Stomach (tissue), 4 donors: ENCODE measurements around the gene UBAP2.

Experiments
- EP300 ChIP-seq: sonication (generic); formaldehyde crosslinking; IDR thresholded peaks from one replicate; pipeline ENCODE4 v1.6.1; 2017; ENCODE audit warnings: antibody characterized with exemption
- POLR2A ChIP-seq, 4 donors: fragments of 450-650 bp; IDR thresholded peaks; one replicate each; pipeline ENCODE4 v1.6.1; 2016; ENCODE audit warnings: antibody characterized with exemption in 4 of 4, control low read depth in 2 of 4, mild to moderate bottlenecking in 1 of 4, moderate library complexity in 1 of 4
- POLR2AphosphoS5 ChIP-seq, 3 donors: sonication (generic); formaldehyde crosslinking; IDR thresholded peaks; one replicate each; pipeline ENCODE4 v1.6.1; 2016; ENCODE audit warnings: antibody characterized with exemption in 3 of 3
- TF ChIP-seq, protein P1 (sequence below), 7 experiments: fragments of 450-650 bp in 4 of 7; fragments of 200-600 bp in 3 of 7; sonication (generic) in 3 of 7; IDR thresholded peaks; one replicate each; pipeline ENCODE4 v1.5.1; 2016 to 2019; ENCODE audit warnings: antibody characterized with exemption in 7 of 7, control low read depth in 2 of 7, mild to moderate bottlenecking in 1 of 7

DNA sequence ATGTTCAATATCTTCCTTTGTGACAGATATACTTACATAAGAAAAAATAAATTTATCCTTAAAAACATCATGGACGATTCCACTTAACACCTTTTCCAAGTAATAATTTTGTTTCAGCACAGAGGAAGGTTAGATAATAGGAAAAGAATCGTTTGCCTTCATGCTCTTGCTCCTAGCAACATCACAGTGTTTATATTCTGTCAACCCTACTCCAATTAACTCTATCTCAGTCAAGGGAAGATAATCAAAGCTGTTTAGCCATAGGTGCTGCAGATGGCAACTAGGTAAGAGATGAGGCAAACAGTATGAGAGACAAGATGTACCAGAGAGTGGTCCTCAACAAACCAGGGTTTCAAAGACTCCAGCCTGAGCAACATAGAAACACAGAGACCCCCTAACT is 55.6 kb downstream of the UBAP2 start:
- TF ChIP-seq, protein P1, sequence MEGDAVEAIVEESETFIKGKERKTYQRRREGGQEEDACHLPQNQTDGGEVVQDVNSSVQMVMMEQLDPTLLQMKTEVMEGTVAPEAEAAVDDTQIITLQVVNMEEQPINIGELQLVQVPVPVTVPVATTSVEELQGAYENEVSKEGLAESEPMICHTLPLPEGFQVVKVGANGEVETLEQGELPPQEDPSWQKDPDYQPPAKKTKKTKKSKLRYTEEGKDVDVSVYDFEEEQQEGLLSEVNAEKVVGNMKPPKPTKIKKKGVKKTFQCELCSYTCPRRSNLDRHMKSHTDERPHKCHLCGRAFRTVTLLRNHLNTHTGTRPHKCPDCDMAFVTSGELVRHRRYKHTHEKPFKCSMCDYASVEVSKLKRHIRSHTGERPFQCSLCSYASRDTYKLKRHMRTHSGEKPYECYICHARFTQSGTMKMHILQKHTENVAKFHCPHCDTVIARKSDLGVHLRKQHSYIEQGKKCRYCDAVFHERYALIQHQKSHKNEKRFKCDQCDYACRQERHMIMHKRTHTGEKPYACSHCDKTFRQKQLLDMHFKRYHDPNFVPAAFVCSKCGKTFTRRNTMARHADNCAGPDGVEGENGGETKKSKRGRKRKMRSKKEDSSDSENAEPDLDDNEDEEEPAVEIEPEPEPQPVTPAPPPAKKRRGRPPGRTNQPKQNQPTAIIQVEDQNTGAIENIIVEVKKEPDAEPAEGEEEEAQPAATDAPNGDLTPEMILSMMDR (IDR thresholded peaks at IDR 0.05): no peak
- TF ChIP-seq POLR2A (IDR thresholded peaks at IDR 0.05) (no peak), POLR2AphosphoS5 (IDR thresholded peaks at IDR 0.05) (no peak), EP300 (no peak)
